Activated T-cell treated with anti-CD3 and anti-CD28 coated beads, Interleukin-2, amount 50 U/mL, for 72 hours (primary cell): ENCODE results near the gene DENND5A. TPM values are rescaled to one million over a fixed set of nuclear protein-coding genes. Genes with fewer than 3 reads are reported as not detected.
"Not testable (repeated sequence)": the region's sequence is repeated elsewhere in the genome, so short reads cannot be mapped to it uniquely, and the experiment has no call there.

Source experiments
- ATAC-seq, 2 donors: fragments of 150-1000 bp; cut with Tn5 transposase; replicated peaks in 1 of 2; 2 replicates each; pipeline ENCODE4 v1.10.0; 2021; ENCODE audit warnings: moderate library complexity in 2 of 2, mild to moderate bottlenecking in 1 of 2
- DNase-seq, 2 donors: peaks; one replicate each; pipeline ENCODE4 v3.0.0; 2021 to 2022; ENCODE audit warnings: mixed read lengths in 1 of 2
- H3K27ac Mint-ChIP-seq: one replicate; pipeline ENCODE4 v1.8.0; 2022; ENCODE audit warnings: mild to moderate bottlenecking, moderate library complexity, mixed read lengths
- H3K27me3 Mint-ChIP-seq: one replicate; pipeline ENCODE4 v1.8.0; 2022; ENCODE audit warnings: low read depth, mixed read lengths
- H3K36me3 Mint-ChIP-seq, 2 donors: one replicate each; pipeline ENCODE4 v1.8.0; 2022; ENCODE audit warnings: mixed read lengths in 2 of 2, mild to moderate bottlenecking in 1 of 2; ENCODE audit not compliant: insufficient read depth in 2 of 2
- H3K4me1 Mint-ChIP-seq: one replicate; pipeline ENCODE4 v1.8.0; 2022; ENCODE audit warnings: low read depth, mixed read lengths
- H3K4me3 Mint-ChIP-seq, 2 donors: one replicate each; pipeline ENCODE4 v1.8.0; 2022; ENCODE audit warnings: mild to moderate bottlenecking in 2 of 2, mixed read lengths in 2 of 2, moderate library complexity in 2 of 2
- H3K9me3 Mint-ChIP-seq, 2 donors: one replicate each; pipeline ENCODE4 v1.8.0; 2022; ENCODE audit warnings: mixed read lengths in 2 of 2
- total RNA-seq, 2 donors: library from RNA; stranded (reverse); gene quantifications; one replicate each; pipeline ENCODE4 v1.2.3, GENCODE V29; 2022

The DENND5A gene
- total RNA-seq, 2 donors from 2014 or later, result 54.2 to 62.7 TPM

DNA sequence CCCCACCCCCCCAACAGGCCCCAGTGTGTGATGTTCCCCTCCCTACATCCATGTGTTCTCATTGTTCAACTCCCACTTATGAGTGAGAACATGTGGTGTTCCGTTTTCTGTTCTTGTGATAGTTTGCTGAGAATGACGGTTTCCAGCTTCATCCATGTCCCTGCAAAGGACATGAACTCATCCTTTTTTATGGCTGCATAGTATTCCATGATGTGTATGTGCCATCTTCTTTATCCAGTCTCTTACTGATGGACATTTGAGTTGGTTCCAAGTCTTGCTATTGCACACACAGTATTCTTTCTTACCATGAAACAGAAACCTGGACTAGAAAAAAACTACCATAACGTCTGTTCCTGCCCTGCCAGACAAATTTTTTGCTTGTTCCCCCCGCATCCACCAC lies 6.9 kb downstream of the DENND5A start:
- peaks cover 42% of the 10 kb centered on the region for H3K4me1 Mint-ChIP-seq
- ATAC-seq, H3K27ac Mint-ChIP-seq, H3K9me3 Mint-ChIP-seq, H3K36me3 Mint-ChIP-seq, H3K27me3 Mint-ChIP-seq, H3K4me3 Mint-ChIP-seq, DNase-seq: not testable (repeated sequence)

DNA sequence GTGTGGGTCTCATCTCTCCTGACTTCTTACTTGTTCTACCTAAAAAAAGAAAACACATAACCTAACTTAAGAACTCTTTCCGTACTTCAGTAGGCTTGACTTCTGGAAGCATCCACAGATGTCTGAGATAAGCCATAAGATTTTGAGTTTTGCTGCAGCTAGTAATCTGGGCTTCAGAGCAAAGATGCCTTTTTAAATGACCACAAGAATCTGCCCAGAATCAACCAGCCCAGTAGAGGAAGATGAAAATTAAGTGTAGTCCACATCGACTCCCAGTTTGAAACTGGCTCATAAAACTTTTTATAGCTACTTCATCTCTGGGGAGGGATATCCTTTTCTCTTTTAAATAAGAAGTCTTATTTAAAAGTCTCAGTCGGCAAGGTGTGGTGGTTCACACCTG lies 10.7 kb downstream of the DENND5A start:
- DNase-seq, result no peak
- H3K4me1 Mint-ChIP-seq, result peaks cover 42% of the 10 kb centered on the region
- H3K27me3 Mint-ChIP-seq, result no peaks in the 10 kb centered on the region
- H3K36me3 Mint-ChIP-seq, result peaks cover 4 to 5% of the 10 kb centered on the region in 2 donors
- no peak overlapping the region for H3K27ac Mint-ChIP-seq
- peaks cover 0 to 2% of the 10 kb centered on the region in 2 donors for H3K9me3 Mint-ChIP-seq
- H3K4me3 Mint-ChIP-seq, result no peak overlapping the region
- ATAC-seq, result no peak

DNA sequence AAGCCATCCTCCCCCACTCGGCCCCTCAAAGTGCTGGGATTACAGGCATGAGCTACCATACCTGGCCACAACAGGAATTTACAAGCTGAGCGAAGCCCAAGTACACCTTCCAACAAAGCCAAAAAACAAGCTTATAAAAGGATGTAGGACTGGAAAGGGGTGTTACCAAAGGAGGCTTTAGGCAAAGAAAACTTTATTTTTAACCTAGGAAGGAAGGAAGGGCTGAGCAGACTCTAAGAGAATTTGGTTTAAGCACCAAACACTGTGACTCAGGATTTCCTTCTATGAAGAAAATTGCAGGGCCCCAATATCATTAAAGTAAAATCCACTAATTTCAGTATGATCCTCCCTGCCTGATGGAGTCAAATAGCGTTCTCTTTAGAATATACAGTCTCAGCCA lies 12.1 kb downstream of the DENND5A start:
- no peak overlapping the region for H3K4me3 Mint-ChIP-seq
- H3K27me3 Mint-ChIP-seq, result no peaks in the 10 kb centered on the region
- H3K4me1 Mint-ChIP-seq, result peaks cover 53% of the 10 kb centered on the region
- ATAC-seq, result no peak
- DNase-seq, result no peak
- peaks cover 0 to 4% of the 10 kb centered on the region in 2 donors for H3K36me3 Mint-ChIP-seq
- no peaks in the 10 kb centered on the region for H3K9me3 Mint-ChIP-seq
- no peak overlapping the region for H3K27ac Mint-ChIP-seq

DNA sequence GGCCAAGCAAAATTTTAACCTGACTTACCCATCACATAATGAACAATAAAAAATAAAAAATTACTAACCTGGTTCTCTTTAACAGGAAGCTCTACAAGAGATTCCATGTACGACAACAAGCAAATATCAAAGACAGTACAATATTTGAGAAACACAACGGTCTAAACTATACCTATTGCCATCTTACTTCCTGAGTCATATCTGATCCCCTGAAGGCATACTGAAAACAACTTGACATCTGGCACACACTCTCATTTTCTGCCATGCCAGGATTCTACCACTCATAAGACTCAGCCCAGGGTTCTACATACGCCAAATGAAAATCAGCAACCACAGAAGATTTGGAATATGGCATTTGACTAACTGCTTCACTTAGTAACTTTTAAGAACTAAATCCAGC lies 13.8 kb downstream of the DENND5A start:
- H3K9me3 Mint-ChIP-seq, result no peaks in the 10 kb centered on the region
- H3K27ac Mint-ChIP-seq, result no peak overlapping the region
- ATAC-seq, result peak; percentile 63 to 81
- H3K36me3 Mint-ChIP-seq, result peaks cover 0 to 4% of the 10 kb centered on the region in 2 donors
- no peaks in the 10 kb centered on the region for H3K27me3 Mint-ChIP-seq
- peaks cover 63% of the 10 kb centered on the region for H3K4me1 Mint-ChIP-seq
- DNase-seq, result peak in 1 of 2 donors; percentile 8
- H3K4me3 Mint-ChIP-seq, result peak overlapping the region; percentile 40 to 72

DNA sequence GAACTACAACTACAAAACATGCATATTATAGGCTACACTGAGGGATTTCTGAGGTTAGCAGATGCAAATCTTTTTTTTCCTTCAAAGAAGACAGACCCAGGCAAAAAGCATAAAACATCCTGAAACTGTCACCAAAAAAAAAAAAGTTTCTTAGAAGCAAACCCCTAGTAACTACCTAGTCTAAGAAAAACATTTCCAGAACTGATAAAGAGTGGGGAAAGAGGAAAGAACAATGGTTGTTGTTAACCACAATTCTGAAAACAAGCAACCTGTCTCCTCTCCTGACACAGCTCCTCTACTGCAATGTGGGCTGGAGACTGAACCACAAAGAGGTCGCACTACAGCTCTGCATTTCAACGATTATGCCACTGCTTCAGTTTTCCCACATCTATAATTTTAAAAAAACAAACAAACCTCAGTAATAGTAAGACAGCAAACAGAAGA lies 15.0 kb downstream of the DENND5A start:
- H3K27ac Mint-ChIP-seq, result peak overlapping the region; percentile 90
- no peaks in the 10 kb centered on the region for H3K27me3 Mint-ChIP-seq
- peak; percentile 84 to 92 for ATAC-seq
- peak; percentile 12 to 45 for DNase-seq
- peaks cover 0 to 4% of the 10 kb centered on the region in 2 donors for H3K36me3 Mint-ChIP-seq
- peak overlapping the region; percentile 51 to 86 for H3K4me3 Mint-ChIP-seq
- H3K4me1 Mint-ChIP-seq, result peaks cover 69% of the 10 kb centered on the region
- H3K9me3 Mint-ChIP-seq, result no peaks in the 10 kb centered on the region

DNA sequence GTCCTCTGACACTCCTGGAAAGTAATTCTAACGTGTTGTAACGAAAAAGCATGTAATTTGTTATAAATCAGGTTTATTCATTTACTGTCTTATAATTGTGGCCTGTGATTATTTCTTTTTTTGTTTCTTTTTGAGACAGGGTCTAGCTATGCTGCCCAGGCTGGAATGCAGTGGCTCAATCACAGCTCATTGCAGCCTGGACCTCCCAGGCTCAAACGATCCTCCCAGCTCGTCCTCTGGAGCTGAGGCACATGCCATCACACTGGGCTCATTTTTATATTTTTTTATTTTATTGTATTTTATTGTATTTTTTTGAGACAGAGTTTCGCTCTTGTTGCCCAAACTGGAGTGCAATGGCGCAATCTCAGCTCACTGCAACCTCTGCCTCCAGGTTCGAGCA lies 15.9 kb downstream of the DENND5A start:
- no peak overlapping the region for H3K4me3 Mint-ChIP-seq
- ATAC-seq, result no peak
- DNase-seq, result no peak

DNA sequence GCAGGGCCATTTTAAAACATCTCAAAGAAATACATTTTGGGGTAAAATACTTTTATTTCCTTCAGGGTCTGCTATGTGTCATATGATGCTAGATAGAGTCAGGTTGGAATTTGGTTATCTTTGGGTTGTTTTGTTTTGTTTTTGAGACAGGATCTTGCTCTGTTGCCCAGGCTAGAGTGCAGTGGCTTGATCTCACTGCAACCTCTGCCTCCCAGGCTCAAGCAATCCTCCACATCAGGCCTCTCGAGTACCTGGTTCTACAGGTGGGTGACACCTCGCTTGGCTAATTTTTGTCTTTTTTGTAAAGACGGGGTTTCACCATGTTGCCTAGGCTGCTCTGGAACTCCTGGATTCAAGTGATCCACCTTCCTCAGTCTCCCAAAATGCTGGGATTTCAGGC lies 17.3 kb downstream of the DENND5A start:
- H3K27ac Mint-ChIP-seq, result no peak overlapping the region
- ATAC-seq, result no peak

More for the DNA sequence above, 15.9 kb downstream of the DENND5A start:
- H3K27ac Mint-ChIP-seq, result no peak overlapping the region
- no peaks in the 10 kb centered on the region for H3K9me3 Mint-ChIP-seq
- H3K4me1 Mint-ChIP-seq, result peaks cover 69% of the 10 kb centered on the region
- peaks cover 0 to 2% of the 10 kb centered on the region in 2 donors for H3K36me3 Mint-ChIP-seq
- no peaks in the 10 kb centered on the region for H3K27me3 Mint-ChIP-seq

DNA sequence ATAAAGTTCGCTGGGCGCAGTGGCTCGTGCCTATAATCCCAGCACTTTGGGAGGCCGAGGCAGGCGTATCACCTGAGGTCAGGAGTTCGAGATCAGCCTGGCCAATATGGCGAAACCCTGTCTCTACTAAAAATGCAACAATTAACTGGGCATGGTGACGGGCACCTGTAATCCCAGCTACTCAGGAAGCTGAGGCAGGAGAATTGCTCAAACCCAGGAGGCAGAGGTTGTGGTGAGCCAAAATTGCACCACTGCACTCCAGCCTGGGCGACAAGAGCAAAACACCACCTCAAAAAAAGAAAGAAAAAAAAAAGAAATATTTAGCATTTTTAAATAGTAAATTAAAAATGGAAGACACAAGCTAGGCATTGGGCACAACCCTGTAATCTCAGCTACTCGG lies 28.9 kb downstream of the DENND5A start:
- H3K4me3 Mint-ChIP-seq, H3K36me3 Mint-ChIP-seq, ATAC-seq, H3K9me3 Mint-ChIP-seq, H3K27ac Mint-ChIP-seq, DNase-seq, H3K27me3 Mint-ChIP-seq: not testable (repeated sequence)
- peaks cover 39% of the 10 kb centered on the region for H3K4me1 Mint-ChIP-seq

More for the DNA sequence above, 17.3 kb downstream of the DENND5A start:
- peaks cover 72% of the 10 kb centered on the region for H3K4me1 Mint-ChIP-seq
- no peaks in the 10 kb centered on the region for H3K9me3 Mint-ChIP-seq
- peaks cover 0 to 2% of the 10 kb centered on the region in 2 donors for H3K36me3 Mint-ChIP-seq
- no peak for DNase-seq
- H3K4me3 Mint-ChIP-seq, result no peak overlapping the region
- H3K27me3 Mint-ChIP-seq, result no peaks in the 10 kb centered on the region

DNA sequence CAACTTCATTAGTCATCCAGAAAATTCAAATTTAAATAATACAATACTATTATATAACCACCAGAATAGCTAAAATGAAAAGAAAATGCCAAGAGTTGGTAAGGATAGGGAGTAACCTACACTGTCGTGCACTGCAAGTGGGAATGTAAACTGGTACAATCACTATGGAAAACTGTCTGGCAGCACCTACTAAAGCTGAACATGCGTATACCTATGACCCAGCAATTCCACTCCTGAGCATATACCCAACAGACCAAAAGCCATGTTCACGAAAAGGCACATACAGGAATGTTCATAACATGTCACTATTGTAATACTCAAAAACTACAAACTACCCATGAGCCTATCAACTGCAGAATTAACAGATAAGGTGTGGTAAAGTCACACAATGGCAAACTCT lies 32.7 kb downstream of the DENND5A start:
- no peak for DNase-seq
- H3K4me1 Mint-ChIP-seq, result peaks cover 51% of the 10 kb centered on the region
- H3K36me3 Mint-ChIP-seq, result peaks cover 0 to 5% of the 10 kb centered on the region in 2 donors
- no peak overlapping the region for H3K27ac Mint-ChIP-seq
- no peak overlapping the region for H3K4me3 Mint-ChIP-seq
- H3K27me3 Mint-ChIP-seq, result no peaks in the 10 kb centered on the region
- no peaks in the 10 kb centered on the region for H3K9me3 Mint-ChIP-seq
- no peak for ATAC-seq

DNA sequence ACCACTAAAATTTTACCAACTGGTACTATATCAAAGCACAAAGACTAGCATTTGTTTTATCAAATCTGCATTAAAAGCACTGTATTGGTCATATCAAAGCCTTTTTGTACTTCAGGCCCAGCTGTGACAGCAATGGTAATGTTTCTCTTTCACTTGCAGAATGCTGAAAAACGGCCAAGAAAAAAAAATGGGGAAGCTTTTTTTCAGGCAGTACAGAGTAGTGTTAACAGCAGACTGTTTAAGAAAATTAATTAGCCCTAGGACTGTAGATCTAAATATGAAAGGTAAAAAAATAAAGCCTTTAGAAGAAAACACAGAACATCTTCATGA lies 33.3 kb downstream of the DENND5A start:
- Mint-ChIP-seq H3K4me1 (peaks cover 51% of the 10 kb centered on the region), H3K27me3 (no peaks in the 10 kb centered on the region), H3K27ac (peak overlapping the region; percentile 82), H3K9me3 (no peaks in the 10 kb centered on the region), H3K36me3 (peaks cover 0 to 5% of the 10 kb centered on the region in 2 donors), H3K4me3 (peak overlapping the region; percentile 83 to 88)
- DNase-seq (no peak), ATAC-seq (peak; percentile 25 to 51)

DNA sequence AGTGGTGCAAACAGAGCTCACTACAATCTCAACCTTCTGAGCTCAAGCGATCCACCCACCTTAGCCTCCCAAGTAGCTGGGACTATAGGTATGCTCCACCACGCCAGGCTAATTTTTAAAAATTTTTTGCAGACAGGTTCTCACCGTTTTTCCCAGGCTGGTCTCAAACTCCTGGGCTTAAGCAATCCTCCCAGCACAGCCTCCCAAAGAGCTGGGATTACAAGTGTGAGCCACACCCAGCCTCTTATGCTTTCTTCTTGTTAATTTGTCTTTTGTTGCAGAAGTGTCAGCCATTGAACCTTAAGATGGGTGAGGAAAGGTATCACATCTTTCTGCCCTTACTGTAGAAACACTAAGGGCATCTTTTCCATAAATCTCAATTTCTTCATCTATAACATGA lies 34.9 kb downstream of the DENND5A start:
- peaks cover 43% of the 10 kb centered on the region for H3K4me1 Mint-ChIP-seq
- no peaks in the 10 kb centered on the region for H3K9me3 Mint-ChIP-seq
- H3K27ac Mint-ChIP-seq, result no peak overlapping the region
- peak overlapping the region in 1 of 2 donors; percentile 77 for H3K4me3 Mint-ChIP-seq
- no peaks in the 10 kb centered on the region for H3K27me3 Mint-ChIP-seq
- H3K36me3 Mint-ChIP-seq, result peaks cover 0 to 5% of the 10 kb centered on the region in 2 donors
- no peak for ATAC-seq
- no peak for DNase-seq

DNA sequence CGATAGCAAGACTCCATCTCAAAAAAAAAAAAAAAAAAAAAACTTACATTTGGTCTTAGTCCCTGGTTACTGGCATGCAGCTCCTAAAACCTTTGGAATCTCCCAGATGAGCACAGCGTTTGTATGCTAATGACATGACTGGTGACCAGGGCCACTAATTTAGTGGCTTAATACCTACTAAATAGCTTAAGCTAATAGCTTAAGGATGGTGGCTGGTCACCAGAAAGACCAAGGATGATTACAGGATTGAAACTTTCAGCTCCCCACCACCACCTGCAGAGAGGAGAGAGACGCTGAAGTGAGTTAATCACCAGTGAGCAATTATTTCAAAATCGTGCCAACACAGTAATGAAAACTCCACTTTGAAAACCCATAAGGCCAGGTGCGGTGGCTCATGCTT lies 37.1 kb downstream of the DENND5A start:
- H3K36me3 Mint-ChIP-seq, result no peaks in the 10 kb centered on the region
- no peaks in the 10 kb centered on the region for H3K27me3 Mint-ChIP-seq
- H3K4me3 Mint-ChIP-seq, result no peak overlapping the region
- ATAC-seq, result no peak
- DNase-seq, result no peak
- H3K4me1 Mint-ChIP-seq, result peaks cover 30% of the 10 kb centered on the region
- H3K27ac Mint-ChIP-seq, result no peak overlapping the region
- no peaks in the 10 kb centered on the region for H3K9me3 Mint-ChIP-seq

DNA sequence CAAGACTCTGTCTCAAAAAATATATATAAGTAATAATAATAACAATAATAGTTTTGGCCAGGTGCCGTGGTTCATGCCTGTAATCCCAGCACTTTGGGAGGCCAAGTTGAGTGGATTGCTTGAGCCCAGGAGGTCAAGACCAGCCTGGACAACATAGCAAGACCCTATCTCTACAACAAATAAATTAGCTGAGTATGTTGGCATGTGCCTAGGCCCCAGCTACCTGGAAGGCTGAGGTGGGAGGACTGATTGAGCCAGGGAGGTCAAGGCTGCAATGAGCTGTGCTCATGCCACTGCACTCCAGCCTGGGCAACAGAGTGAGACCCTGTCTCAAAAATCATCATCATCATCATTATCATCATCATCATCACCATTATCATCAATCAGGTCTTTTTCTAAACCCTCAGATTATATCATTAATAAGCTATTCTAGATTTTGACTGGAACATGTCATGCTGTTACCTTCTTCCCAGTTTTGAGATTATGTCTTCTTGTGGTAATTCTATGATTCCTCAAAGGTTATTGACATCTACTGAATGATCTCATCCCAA lies 39.3 kb downstream of the DENND5A start:
- DNase-seq, result no peak
- Mint-ChIP-seq H3K4me1 (peaks cover 14% of the 10 kb centered on the region), H3K27me3 (no peaks in the 10 kb centered on the region), H3K36me3 (no peaks in the 10 kb centered on the region), H3K9me3 (no peaks in the 10 kb centered on the region), H3K4me3 (no peak overlapping the region), H3K27ac (no peak overlapping the region)
- no peak for ATAC-seq

DNA sequence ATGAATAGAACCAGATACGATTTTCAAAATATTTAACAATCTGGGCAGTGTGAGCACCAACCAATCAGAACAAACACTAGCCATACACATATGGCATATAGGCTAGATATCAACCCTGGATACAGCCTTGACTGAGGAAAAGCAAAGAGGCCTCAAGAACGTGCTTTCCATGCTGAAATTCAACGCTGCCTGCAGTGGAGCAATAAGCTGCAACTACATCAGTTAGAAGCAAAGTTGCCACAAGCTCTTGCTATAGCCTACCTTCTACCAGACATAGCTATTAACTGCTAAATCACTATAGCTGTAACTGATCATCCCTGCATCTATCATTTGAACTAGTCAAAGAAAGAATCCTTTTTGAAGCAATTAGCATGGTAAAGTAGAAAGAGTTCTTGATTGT lies 42.5 kb downstream of the DENND5A start:
- no peak for ATAC-seq
- DNase-seq, result no peak
- no peaks in the 10 kb centered on the region for H3K36me3 Mint-ChIP-seq
- no peaks in the 10 kb centered on the region for H3K4me1 Mint-ChIP-seq
- no peaks in the 10 kb centered on the region for H3K27me3 Mint-ChIP-seq
- H3K27ac Mint-ChIP-seq, result no peak overlapping the region
- no peak overlapping the region for H3K4me3 Mint-ChIP-seq
- no peaks in the 10 kb centered on the region for H3K9me3 Mint-ChIP-seq
